Measurements from ENCODE around the gene TUBA4A.

GRCh38 chr2:219277703-219278654, 24.3 kb upstream of the TUBA4A start:
- TF ChIP-seq, protein P1, sequence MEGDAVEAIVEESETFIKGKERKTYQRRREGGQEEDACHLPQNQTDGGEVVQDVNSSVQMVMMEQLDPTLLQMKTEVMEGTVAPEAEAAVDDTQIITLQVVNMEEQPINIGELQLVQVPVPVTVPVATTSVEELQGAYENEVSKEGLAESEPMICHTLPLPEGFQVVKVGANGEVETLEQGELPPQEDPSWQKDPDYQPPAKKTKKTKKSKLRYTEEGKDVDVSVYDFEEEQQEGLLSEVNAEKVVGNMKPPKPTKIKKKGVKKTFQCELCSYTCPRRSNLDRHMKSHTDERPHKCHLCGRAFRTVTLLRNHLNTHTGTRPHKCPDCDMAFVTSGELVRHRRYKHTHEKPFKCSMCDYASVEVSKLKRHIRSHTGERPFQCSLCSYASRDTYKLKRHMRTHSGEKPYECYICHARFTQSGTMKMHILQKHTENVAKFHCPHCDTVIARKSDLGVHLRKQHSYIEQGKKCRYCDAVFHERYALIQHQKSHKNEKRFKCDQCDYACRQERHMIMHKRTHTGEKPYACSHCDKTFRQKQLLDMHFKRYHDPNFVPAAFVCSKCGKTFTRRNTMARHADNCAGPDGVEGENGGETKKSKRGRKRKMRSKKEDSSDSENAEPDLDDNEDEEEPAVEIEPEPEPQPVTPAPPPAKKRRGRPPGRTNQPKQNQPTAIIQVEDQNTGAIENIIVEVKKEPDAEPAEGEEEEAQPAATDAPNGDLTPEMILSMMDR (IDR thresholded peaks at IDR 0.05): peak; percentile 94 to 98 (median 94)
- TF ChIP-seq POLR2A (IDR thresholded peaks at IDR 0.05): no peak

Measured in testis (tissue), 2 donors.